Astrocyte of the spinal cord (primary cell): Measurements from ENCODE around the gene LMO7.
A peak's percentile ranks its signal among the peaks of the same experiment; 100 is the strongest.

Experiments used
- DNase-seq: peaks from one replicate; pipeline ENCODE4 v3.0.0; 2011; ENCODE audit warnings: low read depth, low spot score
- H3K4me3 ChIP-seq: 2 replicates; pipeline ENCODE4 v1.5.1; 2011; ENCODE audit warnings: low read depth, mild to moderate bottlenecking, low read length, moderate library complexity
- CTCF ChIP-seq: IDR thresholded peaks from 2 replicates; pipeline ENCODE4 v1.5.1; 2012; ENCODE audit warnings: low read depth, mild to moderate bottlenecking, low read length, inconsistent platforms
- in situ Hi-C: cut with HindIII; loops from 2 replicates; pipeline ENCODE4 v1.10.0; 2017; ENCODE audit warnings: low sequenced_read_pairs

The LMO7 gene

GRCh38 chr13:75825161-75825560 is 189.0 kb downstream of the LMO7 start:
- no peak overlapping the region for H3K4me3 ChIP-seq
- in situ Hi-C loops, result no loop called here
- no peak for TF ChIP-seq CTCF
- no peak for DNase-seq

- no peak overlapping the region for H3K4me3 ChIP-seq
- TF ChIP-seq CTCF, result no peak
- no peak for DNase-seq
- in situ Hi-C loops, result no loop called here
Observed at GRCh38 chr13:75825594-75825993, 189.5 kb downstream of the LMO7 start.

GRCh38 chr13:75826391-75826790 is 190.3 kb downstream of the LMO7 start:
- no peak for TF ChIP-seq CTCF
- no peak overlapping the region for H3K4me3 ChIP-seq
- no peak for DNase-seq
- in situ Hi-C loops, result no loop called here

- no peak for DNase-seq
- H3K4me3 ChIP-seq, result no peak overlapping the region
- no peak for TF ChIP-seq CTCF
- in situ Hi-C loops, result no loop called here
Observed at GRCh38 chr13:75829830-75830229, 193.7 kb downstream of the LMO7 start.

- DNase-seq, result peak; percentile 79
- TF ChIP-seq CTCF, result no peak
- in situ Hi-C loops, result no loop called here
- no peak overlapping the region for H3K4me3 ChIP-seq
Observed at GRCh38 chr13:75830842-75831241, 194.7 kb downstream of the LMO7 start.

- no peak for TF ChIP-seq CTCF
- in situ Hi-C loops, result no loop called here
- H3K4me3 ChIP-seq, result no peak overlapping the region
- DNase-seq, result no peak
Observed at GRCh38 chr13:75831389-75831788, 195.3 kb downstream of the LMO7 start.

- no peak for DNase-seq
- no peak for TF ChIP-seq CTCF
- in situ Hi-C loops, result no loop called here
- H3K4me3 ChIP-seq, result no peak overlapping the region
Observed at GRCh38 chr13:75832812-75833211, 196.7 kb downstream of the LMO7 start.
